ENCODE data around the gene PDGFB.

GRCh38 chr22:39288135-39288898, 43.5 kb upstream of the PDGFB start:
- TF ChIP-seq, protein P1, sequence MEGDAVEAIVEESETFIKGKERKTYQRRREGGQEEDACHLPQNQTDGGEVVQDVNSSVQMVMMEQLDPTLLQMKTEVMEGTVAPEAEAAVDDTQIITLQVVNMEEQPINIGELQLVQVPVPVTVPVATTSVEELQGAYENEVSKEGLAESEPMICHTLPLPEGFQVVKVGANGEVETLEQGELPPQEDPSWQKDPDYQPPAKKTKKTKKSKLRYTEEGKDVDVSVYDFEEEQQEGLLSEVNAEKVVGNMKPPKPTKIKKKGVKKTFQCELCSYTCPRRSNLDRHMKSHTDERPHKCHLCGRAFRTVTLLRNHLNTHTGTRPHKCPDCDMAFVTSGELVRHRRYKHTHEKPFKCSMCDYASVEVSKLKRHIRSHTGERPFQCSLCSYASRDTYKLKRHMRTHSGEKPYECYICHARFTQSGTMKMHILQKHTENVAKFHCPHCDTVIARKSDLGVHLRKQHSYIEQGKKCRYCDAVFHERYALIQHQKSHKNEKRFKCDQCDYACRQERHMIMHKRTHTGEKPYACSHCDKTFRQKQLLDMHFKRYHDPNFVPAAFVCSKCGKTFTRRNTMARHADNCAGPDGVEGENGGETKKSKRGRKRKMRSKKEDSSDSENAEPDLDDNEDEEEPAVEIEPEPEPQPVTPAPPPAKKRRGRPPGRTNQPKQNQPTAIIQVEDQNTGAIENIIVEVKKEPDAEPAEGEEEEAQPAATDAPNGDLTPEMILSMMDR (IDR thresholded peaks at IDR 0.05): no peak
- TF ChIP-seq POLR2A (IDR thresholded peaks at IDR 0.05): no peak
